Ascending aorta (tissue), 2 donors: ENCODE results near the gene CSTB. TPM values are rescaled to one million over a fixed set of nuclear protein-coding genes. Genes with fewer than 3 reads are reported as not detected.

Experiments
- DNase-seq, 2 donors: peaks; one replicate each; pipeline ENCODE4 v3.0.0-alpha.2; 2019; ENCODE audit warnings: low spot score in 2 of 2
- H3K27ac ChIP-seq, 2 donors: fragments of 200-600 bp; sonication (generic); one replicate each; pipeline ENCODE4 v1.5.1; 2016 to 2017; ENCODE audit warnings: mild to moderate bottlenecking in 1 of 2
- H3K27me3 ChIP-seq: fragments of 200-600 bp; sonication (generic); one replicate; pipeline ENCODE4 v1.5.1; 2017
- H3K36me3 ChIP-seq, 2 donors: fragments of 200-600 bp; sonication (generic); one replicate each; pipeline ENCODE4 v1.5.1; 2016
- H3K4me1 ChIP-seq, 2 donors: fragments of 200-600 bp; sonication (generic); one replicate each; pipeline ENCODE4 v1.5.1; 2016 to 2017; ENCODE audit warnings: mild to moderate bottlenecking in 1 of 2
- H3K4me3 ChIP-seq, 2 donors: fragments of 200-600 bp; sonication (generic); one replicate each; pipeline ENCODE4 v1.5.1; 2016 to 2017; ENCODE audit warnings: mild to moderate bottlenecking in 1 of 2
- H3K9me3 ChIP-seq, 2 donors: fragments of 200-600 bp; sonication (generic); one replicate each; pipeline ENCODE4 v1.5.1; 2016
- CTCF ChIP-seq, 3 experiments: fragments of 200-600 bp in 2 of 3; fragments of 450-650 bp in 1 of 3; sonication (generic) in 2 of 3; IDR thresholded peaks; one replicate each; pipeline ENCODE4 v1.5.1; 2016 to 2019; ENCODE audit warnings: antibody characterized with exemption in 3 of 3, mild to moderate bottlenecking in 1 of 3, moderate library complexity in 1 of 3
- intact Hi-C: fragments of 100-400 bp; cut with DNase I; formaldehyde crosslinking; loops from one replicate; pipeline ENCODE4 v1.15.1; 2023
- total RNA-seq: library from RNA; depleted of rRNA; stranded (reverse); fragments of >200 nt; gene quantifications from one replicate; pipeline ENCODE4 v1.1.0, GENCODE V29; 2016

The CSTB gene
- total RNA-seq, 1 donor from 2014 or later: 8.7 TPM

- Histone ChIP-seq H3K4me3 (no peak overlapping the region), H3K9me3 (no peaks in the 10 kb centered on the region), H3K36me3 (peaks cover 0 to 8% of the 10 kb centered on the region in 2 donors), H3K27ac (no peak overlapping the region), H3K4me1 (peaks cover 19 to 48% of the 10 kb centered on the region in 2 donors), H3K27me3 (no peaks in the 10 kb centered on the region)
- DNase-seq: no peak
- intact Hi-C loops: no loop called here
- no peak for TF ChIP-seq CTCF (IDR thresholded peaks at IDR 0.05)
Measured at GRCh38 chr21:43733060-43733459, 43.0 kb downstream of the CSTB start.

GRCh38 chr21:43731891-43732711 is 44.0 kb downstream of the CSTB start:
- no peak for TF ChIP-seq CTCF (IDR thresholded peaks at IDR 0.05)
- intact Hi-C loops: no loop called here
- Histone ChIP-seq H3K27ac (peak overlapping the region; percentile 36 to 57), H3K9me3 (no peaks in the 10 kb centered on the region), H3K4me1 (peaks cover 28 to 57% of the 10 kb centered on the region in 2 donors), H3K4me3 (peak overlapping the region in 1 of 2 donors; percentile 19), H3K27me3 (no peaks in the 10 kb centered on the region), H3K36me3 (no peaks in the 10 kb centered on the region)
- no peak for DNase-seq

- TF ChIP-seq CTCF (IDR thresholded peaks at IDR 0.05): no peak
- peak overlapping the region; percentile 36 to 57 for H3K27ac ChIP-seq
- H3K9me3 ChIP-seq: no peaks in the 10 kb centered on the region
- no peaks in the 10 kb centered on the region for H3K27me3 ChIP-seq
- peaks cover 33 to 63% of the 10 kb centered on the region in 2 donors for H3K4me1 ChIP-seq
- peak overlapping the region in 1 of 2 donors; percentile 19 for H3K4me3 ChIP-seq
- no peak for DNase-seq
- H3K36me3 ChIP-seq: no peaks in the 10 kb centered on the region
- intact Hi-C loops: no loop called here
Measured at GRCh38 chr21:43731476-43731875, 44.6 kb downstream of the CSTB start.

- Histone ChIP-seq H3K4me1 (peaks cover 27 to 57% of the 10 kb centered on the region in 2 donors), H3K4me3 (peak overlapping the region; percentile 57 to 70), H3K27me3 (no peaks in the 10 kb centered on the region), H3K9me3 (no peaks in the 10 kb centered on the region), H3K36me3 (peaks cover 0 to 7% of the 10 kb centered on the region in 2 donors), H3K27ac (peak overlapping the region; percentile 90 to 91)
- TF ChIP-seq CTCF (IDR thresholded peaks at IDR 0.05): peak in 2 of 3 experiments; percentile 32 to 48
- peak; percentile 89 to 98 for DNase-seq
- intact Hi-C loops: loop anchor here (1.0 to 10.0 kb wide), 4 partner anchors 30 to 1964 kb away; partner anchors contain the start of genes AGPAT3, CSTB and RIPK4
Measured at GRCh38 chr21:43728467-43729390, 47.4 kb downstream of the CSTB start.

GRCh38 chr21:43728154-43728466 is 48.0 kb downstream of the CSTB start:
- intact Hi-C loops: loop anchor here (1.0 to 10.0 kb wide), 4 partner anchors 30 to 1963 kb away; partner anchors contain the start of genes AGPAT3, CSTB and RIPK4
- peaks cover 23 to 51% of the 10 kb centered on the region in 2 donors for H3K4me1 ChIP-seq
- no peaks in the 10 kb centered on the region for H3K9me3 ChIP-seq
- DNase-seq: no peak
- peak overlapping the region; percentile 90 to 91 for H3K27ac ChIP-seq
- peak overlapping the region; percentile 57 to 70 for H3K4me3 ChIP-seq
- H3K36me3 ChIP-seq: peaks cover 0 to 10% of the 10 kb centered on the region in 2 donors
- H3K27me3 ChIP-seq: no peaks in the 10 kb centered on the region
- TF ChIP-seq CTCF (IDR thresholded peaks at IDR 0.05): no peak
